Neural progenitor cell (in vitro differentiated cells): ENCODE results near the gene ABHD12. TPM values are rescaled to one million over a fixed set of nuclear protein-coding genes. Genes with fewer than 3 reads are reported as not detected.

Experiments
- DNase-seq: peaks from one replicate; pipeline ENCODE4 v3.0.0-alpha.2; 2016; ENCODE audit warnings: low spot score
- H2AFZ ChIP-seq: fragments of 200-600 bp; sonication (generic); replicated peaks from 2 replicates; pipeline ENCODE4 v1.6.1; 2016; ENCODE audit warnings: antibody characterized with exemption
- H3F3A ChIP-seq: fragments of 200-600 bp; sonication (generic); 2 replicates; pipeline ENCODE4 v1.6.1; 2016; ENCODE audit warnings: antibody characterized with exemption, low read depth
- H3K27ac ChIP-seq: fragments of 200-600 bp; sonication (generic); 2 replicates; pipeline ENCODE4 v1.5.1; 2016; ENCODE audit warnings: mild to moderate bottlenecking
- H3K27me3 ChIP-seq: fragments of 200-600 bp; sonication (generic); 2 replicates; pipeline ENCODE4 v1.6.1; 2016; ENCODE audit warnings: mild to moderate bottlenecking, moderate library complexity
- H3K36me3 ChIP-seq: fragments of 200-600 bp; sonication (generic); 2 replicates; pipeline ENCODE4 v1.5.1; 2016
- H3K4me1 ChIP-seq: fragments of 200-600 bp; sonication (generic); 2 replicates; pipeline ENCODE4 v1.6.1; 2016; ENCODE audit warnings: mixed run types
- H3K4me2 ChIP-seq: fragments of 200-600 bp; sonication (generic); 2 replicates; pipeline ENCODE4 v1.6.1; 2016
- H3K4me3 ChIP-seq: fragments of 200-600 bp; sonication (generic); 2 replicates; pipeline ENCODE4 v1.5.1; 2016
- H3K79me2 ChIP-seq: fragments of 200-600 bp; sonication (generic); 2 replicates; pipeline ENCODE4 v1.6.1; 2016; ENCODE audit warnings: low read depth
- H3K9ac ChIP-seq: fragments of 200-600 bp; sonication (generic); 2 replicates; pipeline ENCODE4 v1.6.1; 2016
- H3K9me3 ChIP-seq: fragments of 200-600 bp; sonication (generic); 2 replicates; pipeline ENCODE4 v1.5.1; 2016; ENCODE audit warnings: low read depth
- H4K20me1 ChIP-seq: fragments of 200-600 bp; sonication (generic); 2 replicates; pipeline ENCODE4 v1.6.1; 2016; ENCODE audit warnings: low read depth
- H3K27ac Mint-ChIP-seq: 3 replicates; pipeline ENCODE4 v1.8.0; 2021; ENCODE audit warnings: mixed read lengths
- H3K27me3 Mint-ChIP-seq: 2 replicates; pipeline ENCODE4 v1.8.0; 2022; ENCODE audit warnings: low read depth, mild to moderate bottlenecking, inconsistent platforms, moderate library complexity, mixed read lengths; ENCODE audit not compliant: insufficient read depth
- H3K36me3 Mint-ChIP-seq: 3 replicates; pipeline ENCODE4 v1.8.0; 2021; ENCODE audit warnings: mixed read lengths
- H3K4me1 Mint-ChIP-seq: 3 replicates; pipeline ENCODE4 v1.8.0; 2021; ENCODE audit warnings: mixed read lengths
- H3K4me3 Mint-ChIP-seq: 3 replicates; pipeline ENCODE4 v1.8.0; 2021; ENCODE audit warnings: mild to moderate bottlenecking, moderate library complexity, mixed read lengths
- H3K9me3 Mint-ChIP-seq: 3 replicates; pipeline ENCODE4 v1.8.0; 2020; ENCODE audit warnings: mixed read lengths
- EZH2 ChIP-seq: fragments of 200-600 bp; sonication (generic); IDR thresholded peaks from 2 replicates; pipeline ENCODE4 v1.6.1; 2017; ENCODE audit warnings: antibody characterized with exemption, mild to moderate bottlenecking, moderate library complexity
- EZH2phosphoT487 ChIP-seq: fragments of 200-600 bp; sonication (generic); IDR thresholded peaks from 2 replicates; pipeline ENCODE4 v1.6.1; 2017; ENCODE audit warnings: antibody characterized with exemption
- total RNA-seq: library from RNA; depleted of rRNA; stranded (reverse); fragments of >200 nt; gene quantifications from 2 replicates; pipeline ENCODE4 v1.2.3, GENCODE V29; 2015; ENCODE audit warnings: low replicate concordance
- TF ChIP-seq, protein P1 (sequence below): fragments of 200-600 bp; sonication (generic); IDR thresholded peaks from 2 replicates; pipeline ENCODE4 v1.5.1; 2017; ENCODE audit warnings: antibody characterized with exemption, mild to moderate bottlenecking

ABHD12 gene
- total RNA-seq, 1 donor from 2014 or later = 20.8 TPM

DNA sequence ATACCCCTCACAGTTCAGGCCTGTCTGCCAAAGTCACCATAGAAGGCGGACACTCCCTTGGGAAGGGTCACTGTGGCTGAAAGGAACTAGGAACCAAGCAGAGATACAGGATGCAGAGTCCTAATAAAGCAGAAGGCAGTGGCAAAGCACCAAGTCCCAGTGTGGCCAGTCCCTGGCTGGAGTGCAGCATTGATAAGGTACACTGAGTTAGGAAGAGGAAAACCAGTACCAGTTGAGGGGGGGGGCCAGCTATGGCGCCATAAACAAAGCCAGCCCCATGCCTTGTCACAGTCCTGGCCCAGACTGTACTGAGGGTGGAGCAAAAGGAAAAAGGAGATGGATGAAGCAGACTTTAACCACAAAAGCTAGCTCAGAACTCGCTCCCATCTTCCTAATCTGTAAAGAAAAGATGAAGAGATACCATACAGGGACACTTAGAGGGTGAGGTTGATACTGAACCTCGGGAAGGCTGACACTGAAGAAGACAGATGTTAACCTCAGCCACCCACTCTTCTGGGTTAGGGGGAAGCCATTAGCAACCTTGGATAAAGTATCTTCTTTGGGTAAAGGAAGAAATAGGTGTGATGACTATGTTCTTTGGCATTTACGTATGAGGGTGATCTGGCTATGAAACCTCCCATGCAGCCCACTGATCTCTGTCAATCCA, 7.8 kb downstream of the ABHD12 start:
- Mint-ChIP-seq H3K27ac (no peak overlapping the region), H3K4me3 (no peak overlapping the region), H3K27me3 (peaks cover 5% of the 10 kb centered on the region), H3K4me1 (no peaks in the 10 kb centered on the region), H3K36me3 (peaks cover 38% of the 10 kb centered on the region), H3K9me3 (peaks cover 12% of the 10 kb centered on the region)
- Histone ChIP-seq H3F3A (no peaks in the 10 kb centered on the region), H3K9ac (no peak overlapping the region), H3K4me2 (no peak overlapping the region), H4K20me1 (peaks cover 34% of the 10 kb centered on the region), H3K4me3 (no peak overlapping the region), H3K27me3 (no peaks in the 10 kb centered on the region), H3K4me1 (no peaks in the 10 kb centered on the region), H3K27ac (no peak overlapping the region), H3K9me3 (no peaks in the 10 kb centered on the region), H2AFZ (no peak overlapping the region), H3K36me3 (no peaks in the 10 kb centered on the region), H3K79me2 (peaks cover 100% of the 10 kb centered on the region)
- DNase-seq = no peak
- TF ChIP-seq EZH2phosphoT487 = no peak
- no peak for TF ChIP-seq EZH2
- TF ChIP-seq, protein P1, sequence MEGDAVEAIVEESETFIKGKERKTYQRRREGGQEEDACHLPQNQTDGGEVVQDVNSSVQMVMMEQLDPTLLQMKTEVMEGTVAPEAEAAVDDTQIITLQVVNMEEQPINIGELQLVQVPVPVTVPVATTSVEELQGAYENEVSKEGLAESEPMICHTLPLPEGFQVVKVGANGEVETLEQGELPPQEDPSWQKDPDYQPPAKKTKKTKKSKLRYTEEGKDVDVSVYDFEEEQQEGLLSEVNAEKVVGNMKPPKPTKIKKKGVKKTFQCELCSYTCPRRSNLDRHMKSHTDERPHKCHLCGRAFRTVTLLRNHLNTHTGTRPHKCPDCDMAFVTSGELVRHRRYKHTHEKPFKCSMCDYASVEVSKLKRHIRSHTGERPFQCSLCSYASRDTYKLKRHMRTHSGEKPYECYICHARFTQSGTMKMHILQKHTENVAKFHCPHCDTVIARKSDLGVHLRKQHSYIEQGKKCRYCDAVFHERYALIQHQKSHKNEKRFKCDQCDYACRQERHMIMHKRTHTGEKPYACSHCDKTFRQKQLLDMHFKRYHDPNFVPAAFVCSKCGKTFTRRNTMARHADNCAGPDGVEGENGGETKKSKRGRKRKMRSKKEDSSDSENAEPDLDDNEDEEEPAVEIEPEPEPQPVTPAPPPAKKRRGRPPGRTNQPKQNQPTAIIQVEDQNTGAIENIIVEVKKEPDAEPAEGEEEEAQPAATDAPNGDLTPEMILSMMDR = no peak

DNA sequence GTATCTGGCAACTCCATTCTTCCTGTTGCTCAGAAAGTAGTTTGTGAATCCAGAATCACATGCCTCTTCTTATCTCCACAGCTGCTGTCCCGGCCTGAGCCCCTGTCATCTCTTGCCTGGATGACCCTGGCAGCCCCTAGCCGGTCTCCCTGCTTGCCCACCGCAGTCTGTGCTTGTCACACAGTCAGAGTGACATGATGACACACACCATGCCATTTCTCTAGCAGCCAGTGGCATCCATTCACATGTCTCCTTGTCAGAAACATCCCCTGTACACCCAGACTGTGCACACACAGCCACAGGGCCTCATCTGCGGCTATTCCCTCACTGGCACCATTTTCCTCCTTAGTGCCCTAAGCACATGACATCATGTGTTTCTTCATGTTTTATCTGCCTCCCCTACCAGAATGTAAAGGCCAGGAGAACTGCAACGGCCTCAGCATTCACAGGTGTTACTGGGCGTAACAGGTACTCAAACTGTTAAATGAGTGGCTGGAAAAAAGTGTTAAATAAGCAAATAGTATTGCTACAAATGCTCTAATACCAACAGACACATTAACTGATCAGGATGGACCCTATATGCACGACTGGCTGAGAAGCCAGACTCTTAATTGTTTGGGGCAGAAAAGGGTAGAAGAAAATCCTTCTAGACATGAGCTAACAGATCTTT, 9.6 kb downstream of the ABHD12 start:
- Histone ChIP-seq H3K79me2 (peaks cover 100% of the 10 kb centered on the region), H3K27ac (no peak overlapping the region), H4K20me1 (peaks cover 34% of the 10 kb centered on the region), H3K9me3 (no peaks in the 10 kb centered on the region), H3K9ac (no peak overlapping the region), H3K27me3 (no peaks in the 10 kb centered on the region), H3K4me2 (no peak overlapping the region), H3K4me3 (no peak overlapping the region), H3K4me1 (no peaks in the 10 kb centered on the region), H3F3A (no peaks in the 10 kb centered on the region), H2AFZ (no peak overlapping the region), H3K36me3 (no peaks in the 10 kb centered on the region)
- Mint-ChIP-seq H3K27me3 (peaks cover 7% of the 10 kb centered on the region), H3K4me3 (no peak overlapping the region), H3K36me3 (peaks cover 38% of the 10 kb centered on the region), H3K9me3 (peaks cover 19% of the 10 kb centered on the region), H3K4me1 (no peaks in the 10 kb centered on the region), H3K27ac (no peak overlapping the region)
- no peak for DNase-seq
- TF ChIP-seq EZH2phosphoT487 (no peak), EZH2 (no peak)
- TF ChIP-seq, protein P1 = no peak

DNA sequence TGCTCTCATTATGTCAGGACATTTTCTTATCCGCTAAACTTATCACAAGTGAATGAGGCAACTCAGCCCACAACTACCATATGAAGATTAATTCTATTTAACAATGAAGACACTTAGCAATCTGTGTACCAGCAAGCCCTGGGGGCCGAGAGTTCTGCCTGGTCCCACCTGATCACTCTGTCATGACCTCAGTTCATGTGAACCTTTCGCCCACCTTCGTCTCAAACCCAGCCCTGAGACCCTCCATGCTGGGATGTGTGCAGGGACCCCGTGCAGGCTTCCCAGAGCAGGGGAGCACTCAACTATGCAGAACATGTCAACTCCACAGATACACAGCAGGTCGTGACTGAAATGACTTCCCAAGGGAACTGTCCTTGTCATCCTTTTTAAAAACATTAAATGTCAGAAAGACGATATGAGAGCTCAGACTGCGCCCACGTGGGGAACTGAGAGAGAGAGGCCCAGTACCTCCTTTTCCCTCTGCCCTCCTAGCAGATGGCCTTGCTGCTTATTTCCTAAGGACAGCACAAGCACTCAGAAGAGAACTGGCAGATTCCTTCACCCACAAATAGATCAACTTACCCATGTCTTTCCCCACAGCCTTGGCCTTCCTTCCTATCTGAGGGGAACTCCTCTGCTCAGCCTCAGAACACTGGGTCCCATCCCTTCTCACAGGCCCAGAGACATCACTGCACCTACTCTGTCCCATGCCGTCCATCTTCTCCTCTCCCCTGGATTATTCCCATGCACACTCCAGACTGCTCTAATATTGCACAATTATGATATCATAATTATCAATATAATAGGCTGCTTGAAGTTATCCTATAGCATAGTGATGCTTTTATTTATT, 11.5 kb downstream of the ABHD12 start:
- no peaks in the 10 kb centered on the region for H3K36me3 ChIP-seq
- H3K9me3 Mint-ChIP-seq = peaks cover 35% of the 10 kb centered on the region
- peaks cover 46% of the 10 kb centered on the region for H3K36me3 Mint-ChIP-seq
- no peak overlapping the region for H3K4me3 Mint-ChIP-seq
- H3K79me2 ChIP-seq = peaks cover 94% of the 10 kb centered on the region
- H3K4me3 ChIP-seq = no peak overlapping the region
- TF ChIP-seq EZH2 (no peak), EZH2phosphoT487 (no peak)
- TF ChIP-seq, protein P1 = no peak
- peaks cover 7% of the 10 kb centered on the region for H3K27me3 Mint-ChIP-seq
- no peak for DNase-seq
- H3K4me2 ChIP-seq = no peak overlapping the region
- no peaks in the 10 kb centered on the region for H3K4me1 Mint-ChIP-seq
- H3K27me3 ChIP-seq = no peaks in the 10 kb centered on the region
- no peaks in the 10 kb centered on the region for H3K4me1 ChIP-seq
- H4K20me1 ChIP-seq = peaks cover 34% of the 10 kb centered on the region
- no peaks in the 10 kb centered on the region for H3F3A ChIP-seq
- H3K27ac ChIP-seq = no peak overlapping the region
- no peaks in the 10 kb centered on the region for H3K9me3 ChIP-seq
- H3K9ac ChIP-seq = no peak overlapping the region
- no peak overlapping the region for H3K27ac Mint-ChIP-seq
- no peak overlapping the region for H2AFZ ChIP-seq
